K562 (cell line): Measurements from ENCODE around the gene GTSE1. TPM values are rescaled to one million over a fixed set of nuclear protein-coding genes. Genes with fewer than 3 reads are reported as not detected.
A peak's percentile ranks its signal among the peaks of the same experiment; 100 is the strongest.

Experiments
- ATF1 ChIP-seq, 2 experiments: fragments of 450-650 bp in 1 of 2; IDR thresholded peaks; 2 replicates each; pipeline ENCODE4 v1.6.1; 2016; ENCODE audit warnings: missing compliant biosample characterization in 1 of 2, missing genetic modification characterization in 1 of 2
- BRD9 ChIP-seq: fragments of 450-650 bp; IDR thresholded peaks from 2 replicates; pipeline ENCODE4 v1.6.1; 2018; ENCODE audit warnings: low read depth; ENCODE audit not compliant: partially characterized antibody
- CREB1 ChIP-seq, 2 experiments: sonication (generic) in 1 of 2; formaldehyde crosslinking in 1 of 2; IDR thresholded peaks; 2 replicates each; pipeline versions ENCODE4 v1.6.1 to v1.8.0; 2012 to 2022; ENCODE audit warnings: inconsistent platforms in 1 of 2, mild to moderate bottlenecking in 1 of 2, missing genetic modification reagents in 1 of 2, moderate library complexity in 1 of 2
- CTBP1 ChIP-seq: fragments of 450-650 bp; IDR thresholded peaks from 2 replicates; pipeline ENCODE4 v1.6.1; 2016; ENCODE audit warnings: borderline replicate concordance
- E2F5 ChIP-seq: sonication (generic); formaldehyde crosslinking; IDR thresholded peaks from 2 replicates; pipeline ENCODE4 v1.8.0; 2022; ENCODE audit warnings: mild to moderate bottlenecking, missing genetic modification reagents
- ELF2 ChIP-seq: fragments of 250-450 bp; sonication (Bioruptor Pico); IDR thresholded peaks from 2 replicates; pipeline ENCODE4 v1.5.0; 2021; ENCODE audit warnings: mild to moderate bottlenecking
- GABPB2 ChIP-seq: fragments of 250-450 bp; sonication (Bioruptor Pico); conservative IDR thresholded peaks from 2 replicates; pipeline ENCODE4 v1.5.1; 2021; ENCODE audit warnings: mild to moderate bottlenecking
- HDAC8 ChIP-seq: fragments of 450-650 bp; IDR thresholded peaks from 2 replicates; pipeline ENCODE4 v1.6.1; 2016; ENCODE audit warnings: mild to moderate bottlenecking, missing genetic modification characterization, moderate library complexity, missing compliant biosample characterization
- KAT2B ChIP-seq: IDR thresholded peaks from one replicate; pipeline ENCODE4 v1.6.1; 2012; ENCODE audit warnings: low read depth, mild to moderate bottlenecking, control low read depth, inconsistent platforms, low read length, moderate library complexity
- MAFF ChIP-seq: IDR thresholded peaks from 2 replicates; pipeline ENCODE4 v1.6.1; 2012; ENCODE audit warnings: low read length, improper control_type of control experiment
- NFATC3 ChIP-seq: fragments of 450-650 bp; IDR thresholded peaks from 2 replicates; pipeline ENCODE4 v1.6.1; 2017; ENCODE audit warnings: mild to moderate bottlenecking
- SMARCB1 ChIP-seq: IDR thresholded peaks from 2 replicates; pipeline ENCODE4 v1.6.1; 2011; ENCODE audit warnings: improper control_type of control experiment, low read depth; ENCODE audit not compliant: insufficient read length
- ZBTB17 ChIP-seq: fragments of 450-650 bp; formaldehyde crosslinking; IDR thresholded peaks from 2 replicates; pipeline ENCODE4 v1.4.0; 2020; ENCODE audit warnings: mild to moderate bottlenecking
- ZKSCAN3 ChIP-seq: fragments of 250-450 bp; sonication (Bioruptor Pico); IDR thresholded peaks from 2 replicates; pipeline ENCODE4 v1.4.0; 2020
- ZNF316 ChIP-seq: fragments of 450-650 bp; IDR thresholded peaks from 2 replicates; pipeline ENCODE4 v1.6.1; 2016
- ZNF785 ChIP-seq: fragments of 250-450 bp; sonication (Bioruptor Pico); IDR thresholded peaks from 2 replicates; pipeline ENCODE4 v1.4.0; 2020; ENCODE audit warnings: mild to moderate bottlenecking
- polyA plus RNA-seq, 8 experiments: library from polyadenylated mRNA; depleted of rRNA in 4 of 8; stranded (reverse) in 5 of 8; unstranded in 3 of 8; fragments of >200 nt; fragmentation: Nextera tagmentation in 2 of 8; fragmentation: Illumina TruSeq in 1 of 8; extraction: Ambion mirVana in 2 of 8; extraction: Trizol in 1 of 8; gene quantifications; 2 replicates each; pipeline versions ENCODE4 v1.2.1 to v1.2.3, GENCODE V29; 2011 to 2014; ENCODE audit warnings: inconsistent platforms in 1 of 8, missing spikeins in 1 of 8
- total RNA-seq, 7 experiments: library from RNA; depleted of rRNA in 6 of 7; stranded (reverse); fragments of >200 nt in 6 of 7; fragmentation: Illumina TruSeq in 2 of 7; extraction: Trizol in 2 of 7; gene quantifications; 2 replicates each; pipeline versions ENCODE4 v1.2.1 to v1.2.3, GENCODE V29; 2011 to 2021; ENCODE audit warnings: low replicate concordance in 1 of 7
- TF ChIP-seq, protein P1 (sequence below): fragments of 450-650 bp; IDR thresholded peaks from 2 replicates; pipeline ENCODE4 v1.6.1; 2016; ENCODE audit warnings: mild to moderate bottlenecking, moderate library complexity

The GTSE1 gene
- total and polyA plus RNA-seq, 9 of the 15 experiments (the other 6 are each of a cell fraction or from before 2014, with no cell fraction given) = 2.5 to 22.5 (median 12.9) TPM

- TF ChIP-seq, protein P1, sequence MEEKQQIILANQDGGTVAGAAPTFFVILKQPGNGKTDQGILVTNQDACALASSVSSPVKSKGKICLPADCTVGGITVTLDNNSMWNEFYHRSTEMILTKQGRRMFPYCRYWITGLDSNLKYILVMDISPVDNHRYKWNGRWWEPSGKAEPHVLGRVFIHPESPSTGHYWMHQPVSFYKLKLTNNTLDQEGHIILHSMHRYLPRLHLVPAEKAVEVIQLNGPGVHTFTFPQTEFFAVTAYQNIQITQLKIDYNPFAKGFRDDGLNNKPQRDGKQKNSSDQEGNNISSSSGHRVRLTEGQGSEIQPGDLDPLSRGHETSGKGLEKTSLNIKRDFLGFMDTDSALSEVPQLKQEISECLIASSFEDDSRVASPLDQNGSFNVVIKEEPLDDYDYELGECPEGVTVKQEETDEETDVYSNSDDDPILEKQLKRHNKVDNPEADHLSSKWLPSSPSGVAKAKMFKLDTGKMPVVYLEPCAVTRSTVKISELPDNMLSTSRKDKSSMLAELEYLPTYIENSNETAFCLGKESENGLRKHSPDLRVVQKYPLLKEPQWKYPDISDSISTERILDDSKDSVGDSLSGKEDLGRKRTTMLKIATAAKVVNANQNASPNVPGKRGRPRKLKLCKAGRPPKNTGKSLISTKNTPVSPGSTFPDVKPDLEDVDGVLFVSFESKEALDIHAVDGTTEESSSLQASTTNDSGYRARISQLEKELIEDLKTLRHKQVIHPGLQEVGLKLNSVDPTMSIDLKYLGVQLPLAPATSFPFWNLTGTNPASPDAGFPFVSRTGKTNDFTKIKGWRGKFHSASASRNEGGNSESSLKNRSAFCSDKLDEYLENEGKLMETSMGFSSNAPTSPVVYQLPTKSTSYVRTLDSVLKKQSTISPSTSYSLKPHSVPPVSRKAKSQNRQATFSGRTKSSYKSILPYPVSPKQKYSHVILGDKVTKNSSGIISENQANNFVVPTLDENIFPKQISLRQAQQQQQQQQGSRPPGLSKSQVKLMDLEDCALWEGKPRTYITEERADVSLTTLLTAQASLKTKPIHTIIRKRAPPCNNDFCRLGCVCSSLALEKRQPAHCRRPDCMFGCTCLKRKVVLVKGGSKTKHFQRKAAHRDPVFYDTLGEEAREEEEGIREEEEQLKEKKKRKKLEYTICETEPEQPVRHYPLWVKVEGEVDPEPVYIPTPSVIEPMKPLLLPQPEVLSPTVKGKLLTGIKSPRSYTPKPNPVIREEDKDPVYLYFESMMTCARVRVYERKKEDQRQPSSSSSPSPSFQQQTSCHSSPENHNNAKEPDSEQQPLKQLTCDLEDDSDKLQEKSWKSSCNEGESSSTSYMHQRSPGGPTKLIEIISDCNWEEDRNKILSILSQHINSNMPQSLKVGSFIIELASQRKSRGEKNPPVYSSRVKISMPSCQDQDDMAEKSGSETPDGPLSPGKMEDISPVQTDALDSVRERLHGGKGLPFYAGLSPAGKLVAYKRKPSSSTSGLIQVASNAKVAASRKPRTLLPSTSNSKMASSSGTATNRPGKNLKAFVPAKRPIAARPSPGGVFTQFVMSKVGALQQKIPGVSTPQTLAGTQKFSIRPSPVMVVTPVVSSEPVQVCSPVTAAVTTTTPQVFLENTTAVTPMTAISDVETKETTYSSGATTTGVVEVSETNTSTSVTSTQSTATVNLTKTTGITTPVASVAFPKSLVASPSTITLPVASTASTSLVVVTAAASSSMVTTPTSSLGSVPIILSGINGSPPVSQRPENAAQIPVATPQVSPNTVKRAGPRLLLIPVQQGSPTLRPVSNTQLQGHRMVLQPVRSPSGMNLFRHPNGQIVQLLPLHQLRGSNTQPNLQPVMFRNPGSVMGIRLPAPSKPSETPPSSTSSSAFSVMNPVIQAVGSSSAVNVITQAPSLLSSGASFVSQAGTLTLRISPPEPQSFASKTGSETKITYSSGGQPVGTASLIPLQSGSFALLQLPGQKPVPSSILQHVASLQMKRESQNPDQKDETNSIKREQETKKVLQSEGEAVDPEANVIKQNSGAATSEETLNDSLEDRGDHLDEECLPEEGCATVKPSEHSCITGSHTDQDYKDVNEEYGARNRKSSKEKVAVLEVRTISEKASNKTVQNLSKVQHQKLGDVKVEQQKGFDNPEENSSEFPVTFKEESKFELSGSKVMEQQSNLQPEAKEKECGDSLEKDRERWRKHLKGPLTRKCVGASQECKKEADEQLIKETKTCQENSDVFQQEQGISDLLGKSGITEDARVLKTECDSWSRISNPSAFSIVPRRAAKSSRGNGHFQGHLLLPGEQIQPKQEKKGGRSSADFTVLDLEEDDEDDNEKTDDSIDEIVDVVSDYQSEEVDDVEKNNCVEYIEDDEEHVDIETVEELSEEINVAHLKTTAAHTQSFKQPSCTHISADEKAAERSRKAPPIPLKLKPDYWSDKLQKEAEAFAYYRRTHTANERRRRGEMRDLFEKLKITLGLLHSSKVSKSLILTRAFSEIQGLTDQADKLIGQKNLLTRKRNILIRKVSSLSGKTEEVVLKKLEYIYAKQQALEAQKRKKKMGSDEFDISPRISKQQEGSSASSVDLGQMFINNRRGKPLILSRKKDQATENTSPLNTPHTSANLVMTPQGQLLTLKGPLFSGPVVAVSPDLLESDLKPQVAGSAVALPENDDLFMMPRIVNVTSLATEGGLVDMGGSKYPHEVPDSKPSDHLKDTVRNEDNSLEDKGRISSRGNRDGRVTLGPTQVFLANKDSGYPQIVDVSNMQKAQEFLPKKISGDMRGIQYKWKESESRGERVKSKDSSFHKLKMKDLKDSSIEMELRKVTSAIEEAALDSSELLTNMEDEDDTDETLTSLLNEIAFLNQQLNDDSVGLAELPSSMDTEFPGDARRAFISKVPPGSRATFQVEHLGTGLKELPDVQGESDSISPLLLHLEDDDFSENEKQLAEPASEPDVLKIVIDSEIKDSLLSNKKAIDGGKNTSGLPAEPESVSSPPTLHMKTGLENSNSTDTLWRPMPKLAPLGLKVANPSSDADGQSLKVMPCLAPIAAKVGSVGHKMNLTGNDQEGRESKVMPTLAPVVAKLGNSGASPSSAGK = peak; percentile 77
- TF ChIP-seq ELF2 (CRISPR knock-in tag) = peak; percentile 87
- TF ChIP-seq SMARCB1 = no peak
- no peak for TF ChIP-seq ZBTB17 (CRISPR knock-in tag)
- TF ChIP-seq CREB1 (IDR thresholded peaks at IDR 0.05) = peak; percentile 62; the same call in 1 of the 2 replicates
- TF ChIP-seq CREB1 (CRISPR knock-in tag; IDR thresholded peaks at IDR 0.05) = no peak
- no peak for TF ChIP-seq NFATC3
- TF ChIP-seq MAFF = no peak
- 0 out of 2 replicates have a peak, but pooled peaks have one; percentile 23 for TF ChIP-seq CTBP1
- TF ChIP-seq E2F5 = no peak
- TF ChIP-seq ZNF316 = no peak
- no peak for TF ChIP-seq KAT2B
- no peak for TF ChIP-seq HDAC8 (tag)
- TF ChIP-seq ZKSCAN3 (CRISPR knock-in tag) = no peak
- no peak for TF ChIP-seq ZNF785
- no peak for TF ChIP-seq GABPB2
- TF ChIP-seq ATF1 (CRISPR knock-in tag; IDR thresholded peaks at IDR 0.05) = no peak
- peak; percentile 67 for TF ChIP-seq ATF1 (tag; IDR thresholded peaks at IDR 0.05)
- no peak for TF ChIP-seq BRD9
Observed at GRCh38 chr22:46296257-46297150, at the start of gene GTSE1 (continued).
